NK-92 treated with Interleukin-12 subunit alpha and Interleukin-12 subunit beta, amount 100 ng/mL, for 24 hours (cell line): Measurements from ENCODE around the gene PTS.
"Not testable (repeated sequence)": the region's sequence is repeated elsewhere in the genome, so short reads cannot be mapped to it uniquely, and the experiment has no call there.

Source experiments
- DNase-seq: peaks from one replicate; lab custom pipeline; 2025; lab: John Stamatoyannopoulos, UW

Gene PTS

DNA sequence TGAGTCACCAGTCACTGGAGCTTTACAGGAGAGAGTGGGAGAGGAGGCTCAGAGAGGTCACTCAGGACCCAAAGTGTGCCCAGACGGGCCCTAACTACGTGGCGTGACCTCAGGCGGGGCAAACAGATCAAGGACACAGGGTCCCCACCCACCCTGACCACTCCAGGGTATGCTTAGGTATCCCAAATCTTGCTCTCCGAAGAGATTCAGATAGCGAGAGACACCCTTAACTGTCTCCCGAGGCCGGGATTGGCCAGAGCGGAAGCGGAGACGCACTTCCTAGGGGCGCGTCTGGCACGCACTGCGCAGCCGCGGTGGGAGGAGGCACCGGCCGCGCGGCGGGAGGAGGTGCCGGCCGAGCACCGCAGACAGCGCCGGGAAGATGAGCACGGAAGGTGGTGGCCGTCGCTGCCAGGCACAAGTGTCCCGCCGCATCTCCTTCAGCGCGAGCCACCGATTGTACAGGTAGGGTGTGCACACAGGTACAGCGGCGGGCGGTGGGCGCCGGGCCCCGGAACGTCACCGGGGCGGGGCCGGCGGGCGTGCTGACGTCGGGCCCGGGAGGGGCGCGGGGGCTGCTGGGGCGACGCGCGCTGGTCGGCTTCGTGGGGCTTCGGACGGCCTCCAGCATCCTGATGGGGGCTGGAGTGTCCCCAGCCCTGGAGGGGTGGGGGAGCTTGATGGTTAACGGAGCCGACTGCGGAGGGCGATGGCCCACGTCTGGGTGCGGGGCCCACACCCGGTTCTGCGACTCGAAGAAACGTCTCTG is at the start of gene PTS:
Gene PTS, plus strand, starts transcription at position 367 of the 769 bp plus-strand sequence. Its CDS starts 16 bp downstream, at position 383.
- peak; percentile 77 for DNase-seq

DNA sequence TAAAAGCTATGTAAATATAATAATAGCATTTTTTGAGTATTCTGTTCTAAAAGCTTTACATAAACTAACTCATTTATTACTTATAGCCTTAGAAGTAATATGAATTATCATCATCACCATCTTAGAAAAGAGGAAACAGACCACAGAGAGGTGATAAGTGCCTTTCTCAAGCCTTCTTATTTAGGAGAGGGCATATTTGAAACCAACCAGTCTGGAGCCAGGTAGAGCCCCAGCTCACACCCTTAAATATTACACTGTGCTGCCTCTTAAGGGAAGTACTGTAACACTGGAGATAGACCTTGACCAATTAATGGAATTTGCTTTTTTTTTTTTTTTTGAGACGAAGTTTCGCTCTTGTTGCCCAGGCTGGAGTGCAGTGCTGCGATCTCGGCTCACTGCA is 48.6 kb upstream of the PTS start:
- DNase-seq = no peak

DNA sequence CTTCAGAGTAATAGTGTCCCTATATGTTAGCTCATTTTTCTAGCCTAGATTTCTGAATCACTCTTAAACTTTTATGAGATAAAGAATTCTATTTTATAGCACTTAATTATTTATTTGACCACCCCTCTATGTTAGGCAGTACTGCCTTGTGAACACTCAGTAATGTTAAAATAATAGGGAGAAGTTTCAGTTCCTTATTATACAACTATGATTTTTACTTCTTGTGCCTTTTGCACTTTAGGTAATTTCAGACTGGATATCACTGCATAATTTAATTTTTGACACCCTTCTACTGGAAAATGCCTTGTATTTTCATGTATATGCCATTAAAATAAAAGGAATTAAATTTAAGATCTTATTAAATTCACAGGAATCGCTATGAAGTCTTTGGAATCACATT is 47.8 kb upstream of the PTS start:
- no peak for DNase-seq

DNA sequence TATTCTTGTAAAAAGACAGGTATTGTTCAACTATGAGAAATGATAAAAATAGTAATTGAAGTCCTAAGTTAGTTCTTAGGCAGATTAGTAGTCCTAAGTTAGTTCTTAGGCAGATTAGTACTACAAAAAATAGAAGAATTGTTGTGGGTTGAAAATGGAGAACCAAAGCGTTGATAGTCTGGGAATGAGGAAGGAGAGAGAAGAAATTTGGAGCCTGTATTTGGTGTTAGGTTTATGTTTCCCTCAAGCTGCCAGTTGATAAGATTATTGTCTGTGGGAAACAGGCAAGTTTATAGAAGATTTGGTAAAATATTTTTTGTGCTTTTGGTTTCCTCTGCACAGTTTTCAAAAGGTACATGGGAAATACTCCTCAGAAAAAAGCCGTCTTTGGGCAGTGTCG is 47.3 kb upstream of the PTS start:
- DNase-seq = no peak

DNA sequence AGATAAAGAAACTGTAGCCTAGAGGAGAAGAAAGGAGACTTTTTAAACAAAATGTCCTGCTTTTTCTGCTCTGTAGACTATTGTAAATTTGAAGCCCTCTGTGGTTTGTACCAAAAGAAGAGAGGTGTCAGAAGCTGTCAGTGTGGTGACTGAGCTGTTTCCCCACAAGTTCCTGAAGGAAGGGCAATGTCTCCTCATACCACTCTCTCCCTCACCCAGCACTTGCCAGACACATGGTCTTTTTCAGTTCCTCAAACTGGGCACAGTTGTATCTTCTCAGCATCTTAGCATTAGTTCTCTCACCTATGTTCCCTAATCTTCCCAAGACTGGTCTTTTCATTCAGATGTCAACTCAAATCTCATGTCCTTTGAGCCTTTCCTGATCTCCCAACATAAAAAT is 46.6 kb upstream of the PTS start:
- DNase-seq = peak; percentile 15

DNA sequence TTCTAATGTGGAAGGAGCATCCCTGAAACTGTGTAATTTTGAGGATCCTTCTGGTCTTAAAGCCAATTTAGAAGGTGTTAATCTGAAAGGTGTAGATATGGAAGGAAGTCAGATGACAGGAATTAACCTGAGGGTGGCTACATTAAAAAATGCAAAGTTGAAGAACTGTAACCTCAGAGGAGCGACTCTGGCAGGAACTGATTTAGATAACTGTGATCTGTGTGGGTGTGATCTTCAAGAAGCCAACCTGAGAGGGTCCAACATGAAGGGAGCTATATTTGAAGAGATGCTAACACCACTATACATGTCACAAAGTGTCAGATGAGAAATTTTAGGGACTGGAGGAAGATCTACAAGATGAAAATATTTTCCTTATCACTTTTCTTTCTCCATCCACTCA is 43.4 kb upstream of the PTS start:
- no peak for DNase-seq

DNA sequence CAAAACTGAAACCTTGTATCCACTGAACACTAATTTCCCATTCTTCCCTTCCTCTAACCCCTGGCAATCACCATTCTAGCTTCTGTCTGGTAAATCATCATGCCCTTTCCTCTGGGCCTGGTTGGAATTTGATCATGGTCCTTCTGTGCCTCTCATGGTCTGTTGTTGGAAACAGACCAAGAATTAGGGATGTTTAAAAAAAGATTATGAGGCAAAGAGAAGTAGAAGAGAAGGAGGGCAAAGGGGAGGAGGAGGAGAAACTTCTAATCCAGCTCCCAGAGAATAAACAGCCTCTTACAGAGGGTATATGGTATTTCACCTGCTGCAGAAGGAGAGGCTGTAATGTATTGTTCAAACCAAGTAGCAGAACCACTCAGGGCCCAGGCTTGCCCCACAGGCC is 40.3 kb upstream of the PTS start:
- no peak for DNase-seq

DNA sequence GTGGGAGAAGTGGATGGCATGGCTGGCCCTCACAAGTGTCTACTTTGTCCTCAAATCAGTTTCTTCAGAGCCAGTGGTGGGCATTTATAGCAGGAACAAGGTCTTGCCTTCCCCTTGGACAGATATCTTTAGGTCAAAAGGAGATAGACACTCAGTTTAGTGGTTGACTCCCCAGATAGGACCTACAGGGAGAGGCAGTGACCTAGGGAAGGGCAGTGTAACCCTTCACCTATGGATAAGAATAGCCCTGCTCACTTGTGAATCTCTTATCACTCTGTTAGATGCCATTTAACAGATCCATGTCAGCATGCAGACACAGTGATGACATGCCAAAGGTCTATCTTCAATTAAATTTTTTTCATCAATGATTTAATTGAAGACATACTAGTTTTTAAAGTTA is 39.9 kb upstream of the PTS start:
- no peak for DNase-seq

DNA sequence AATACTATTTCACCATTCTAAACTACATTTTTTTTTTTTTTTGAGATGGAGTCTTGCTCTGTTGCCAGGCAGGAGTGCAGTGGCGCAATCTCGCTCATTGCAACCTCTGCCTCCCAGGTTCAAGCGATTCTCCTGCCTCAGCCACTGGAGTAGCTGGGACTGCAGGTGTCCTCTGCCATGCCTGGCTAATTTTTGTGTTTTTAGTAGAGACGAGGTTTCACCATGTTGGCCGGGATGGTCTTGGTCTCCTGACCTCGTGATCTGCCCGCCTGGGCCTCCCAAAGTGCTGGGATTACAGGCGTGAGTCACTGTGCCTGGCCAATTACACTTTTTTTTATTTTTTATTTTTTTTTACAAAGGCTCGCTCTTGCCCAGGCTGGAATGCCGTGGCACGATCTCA is 31.1 kb upstream of the PTS start:
- not testable (repeated sequence) for DNase-seq

DNA sequence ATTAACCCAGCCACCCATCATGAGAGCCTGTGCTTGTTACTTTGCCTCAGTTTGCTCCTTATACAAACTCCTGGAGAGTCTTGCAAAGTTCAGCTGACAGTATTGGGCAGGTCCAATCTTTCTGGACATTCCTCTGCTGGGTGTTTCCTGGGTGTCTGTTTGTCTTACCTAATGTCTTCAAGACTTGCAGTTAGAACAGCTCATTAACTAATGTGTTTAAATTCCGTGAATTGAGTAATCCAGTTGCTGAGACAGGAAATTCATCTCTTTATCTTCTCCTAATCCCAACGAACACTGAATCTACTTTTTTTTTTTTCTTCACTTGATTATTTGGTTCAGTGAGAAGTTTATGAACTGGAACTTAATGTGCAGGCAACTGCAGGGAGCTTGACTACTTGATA is 30.3 kb upstream of the PTS start:
- DNase-seq = no peak

DNA sequence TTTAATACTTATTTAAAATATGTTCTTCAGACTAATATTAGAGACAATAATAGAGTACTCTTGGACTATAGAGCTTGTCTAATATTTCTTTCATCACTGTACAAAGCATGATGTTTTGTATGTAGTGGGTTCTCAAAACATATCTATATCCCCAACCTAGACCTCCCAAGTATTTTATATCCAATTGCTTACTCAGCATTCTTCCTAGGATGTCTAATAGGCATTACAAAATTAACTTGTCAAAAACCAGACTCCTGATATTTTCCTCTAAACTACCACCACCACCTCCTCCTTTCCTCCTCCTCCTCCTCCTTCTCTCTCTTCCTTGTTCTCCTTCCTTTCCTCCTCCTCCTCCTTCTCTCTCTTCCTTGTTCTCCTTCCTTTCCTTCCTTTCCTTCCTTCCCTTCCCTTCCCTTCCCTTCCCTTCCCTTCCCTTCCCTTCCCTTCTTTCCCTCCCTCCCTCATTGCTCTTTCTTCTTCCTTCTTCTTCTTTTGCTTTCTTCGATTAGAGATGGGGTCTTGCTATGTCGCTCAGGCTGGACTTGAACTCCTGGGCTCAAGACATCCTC is 29.6 kb upstream of the PTS start:
- DNase-seq = no peak

DNA sequence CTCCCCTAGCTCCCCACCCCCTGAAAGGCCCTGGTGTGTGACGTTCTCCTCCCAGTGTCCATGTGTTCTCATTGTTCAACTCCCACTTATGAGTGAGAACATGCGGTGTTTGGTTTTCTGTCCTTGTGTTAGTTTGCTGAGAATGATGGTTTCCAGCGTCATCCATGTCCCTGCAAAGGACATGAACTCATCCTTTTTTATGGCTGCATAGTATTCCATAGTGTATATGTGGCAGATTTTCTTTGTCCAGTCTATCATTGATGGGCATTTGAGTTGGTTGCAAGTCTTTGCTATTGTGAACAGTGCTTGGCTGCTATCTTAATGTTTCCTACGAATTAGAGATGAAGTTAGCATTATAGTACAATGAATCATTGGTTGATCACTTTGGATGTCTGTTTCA is 27.1 kb upstream of the PTS start:
- not testable (repeated sequence) for DNase-seq

DNA sequence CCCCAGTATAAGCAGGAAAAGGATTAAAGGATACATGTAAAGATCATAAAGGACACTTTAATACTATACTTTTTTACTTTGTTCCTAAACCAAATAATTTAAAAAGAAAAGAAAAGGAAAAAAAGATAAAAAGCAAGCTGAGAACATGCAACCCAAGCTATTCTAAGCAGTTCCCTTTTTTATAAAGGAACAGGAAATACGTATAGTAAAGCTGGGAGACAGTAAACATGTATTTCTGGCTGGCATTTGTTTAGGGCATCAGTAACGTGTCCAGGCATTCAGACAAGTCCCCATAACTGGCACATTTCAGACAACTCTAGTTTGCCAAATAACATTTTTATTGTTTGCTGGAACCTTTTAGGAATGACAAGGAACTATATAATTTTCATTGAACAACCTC is 26.0 kb upstream of the PTS start:
- no peak for DNase-seq

DNA sequence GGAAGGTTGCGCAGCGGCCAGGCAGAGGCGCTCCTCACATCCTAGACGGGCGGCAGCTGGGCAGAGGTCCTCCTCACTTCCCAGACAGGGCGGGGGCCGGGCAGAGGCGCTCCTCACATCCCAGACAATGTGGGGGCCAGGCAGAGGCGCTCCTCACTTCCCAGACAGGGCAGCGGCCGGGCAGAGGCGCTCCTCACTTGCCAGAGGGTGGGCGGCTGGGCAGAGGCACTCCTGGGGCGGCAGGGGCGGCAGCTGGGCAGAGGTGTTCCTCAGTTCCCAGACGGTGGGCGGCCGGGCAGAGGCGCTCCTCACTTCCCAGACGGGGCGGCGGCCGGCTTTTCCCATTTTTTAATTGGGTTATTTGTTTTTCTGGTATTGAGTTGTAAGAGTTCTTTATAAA is 20.2 kb upstream of the PTS start:
- no peak for DNase-seq

DNA sequence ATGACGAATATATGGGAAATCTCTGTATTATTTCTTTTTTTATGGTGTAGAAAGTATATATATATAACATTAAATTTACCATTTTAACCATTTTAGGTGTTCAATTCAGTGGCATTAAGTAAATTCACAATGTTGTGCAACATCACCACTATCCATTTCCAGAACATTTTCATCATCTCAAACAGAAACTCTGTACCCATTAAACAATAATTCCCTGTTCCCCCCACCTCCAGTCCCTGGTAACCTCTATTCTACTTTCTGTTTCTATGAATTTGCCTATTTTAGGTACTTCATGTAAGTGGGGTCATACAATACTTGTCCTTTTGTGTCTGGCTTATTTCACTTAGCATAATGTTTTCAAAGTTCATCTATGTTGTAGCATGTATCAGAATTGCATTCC is 15.3 kb upstream of the PTS start:
- DNase-seq = no peak

DNA sequence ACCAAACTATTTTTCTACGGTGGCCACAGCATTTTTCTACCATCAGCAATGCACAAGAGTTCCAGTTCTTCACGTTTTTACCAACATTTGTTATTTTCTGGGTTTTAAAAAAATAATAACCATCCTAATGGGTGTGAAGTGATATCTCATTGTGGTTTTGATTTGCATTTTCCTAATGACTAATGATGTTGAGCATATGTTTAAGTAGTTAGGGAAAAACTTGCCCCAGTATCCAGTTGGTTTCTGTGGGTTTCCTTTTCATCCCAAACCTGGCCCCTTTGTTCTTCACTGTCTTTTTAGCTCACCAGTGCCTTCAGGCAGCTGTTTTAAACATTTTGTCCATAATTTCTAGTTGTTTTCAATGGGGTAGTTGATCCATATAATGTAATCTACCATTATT is 14.7 kb upstream of the PTS start:
- DNase-seq = no peak

DNA sequence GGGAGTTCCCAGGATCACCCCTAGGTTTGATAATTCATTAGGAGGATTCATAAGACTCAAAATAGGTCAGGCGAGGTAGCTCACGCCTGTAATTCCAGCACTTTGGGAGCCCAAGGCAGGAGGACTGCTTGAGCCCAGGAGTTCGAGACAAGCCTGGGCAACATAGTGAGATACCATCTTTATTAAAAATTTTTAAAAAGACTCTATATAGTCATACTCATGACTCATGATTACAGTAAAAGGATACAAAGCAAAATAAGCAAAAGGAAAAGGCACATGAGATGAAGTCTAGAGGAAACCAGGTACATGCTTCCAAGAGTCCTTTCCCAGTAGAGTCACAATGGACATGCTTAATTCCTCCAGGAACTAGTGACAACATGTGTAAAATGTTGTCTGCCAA is 13.9 kb upstream of the PTS start:
- no peak for DNase-seq

DNA sequence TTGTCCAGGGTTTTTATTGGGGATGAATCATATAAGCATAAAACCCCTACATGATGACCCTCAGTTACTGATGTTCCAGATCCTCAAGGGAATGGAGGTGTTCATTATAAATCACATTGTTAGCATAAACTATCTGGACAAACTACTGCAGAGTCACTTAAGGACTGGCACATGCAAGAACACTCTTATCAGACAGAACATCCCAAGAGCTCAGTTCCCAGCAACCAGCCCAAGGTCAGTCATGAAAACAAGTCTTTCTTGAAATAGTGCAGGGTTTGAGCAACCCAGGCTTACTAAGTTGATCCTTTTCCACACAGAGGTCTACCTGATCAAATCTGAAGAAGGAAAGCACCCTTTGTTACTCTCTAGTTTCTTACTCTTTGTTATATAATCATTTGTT is 13.5 kb upstream of the PTS start:
- DNase-seq = no peak

DNA sequence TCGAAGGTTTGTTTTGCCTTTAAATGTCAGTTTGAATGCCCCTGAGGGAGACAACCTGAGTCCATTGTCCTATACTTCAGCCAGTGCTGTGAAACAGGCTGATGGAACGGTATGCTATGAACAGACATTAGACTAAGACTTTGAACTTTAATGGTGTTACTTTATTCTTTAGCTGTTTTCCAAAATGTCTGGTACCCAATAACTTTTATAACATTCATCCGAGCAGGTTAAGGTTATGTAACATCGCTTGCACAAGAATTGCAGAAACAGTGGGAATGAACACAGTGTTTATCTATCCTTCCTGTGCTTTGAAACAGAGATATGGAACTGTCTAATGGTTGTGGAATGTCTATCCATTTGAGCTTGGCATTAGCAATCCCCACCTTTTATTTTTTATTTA is 12.5 kb upstream of the PTS start:
- DNase-seq = no peak

DNA sequence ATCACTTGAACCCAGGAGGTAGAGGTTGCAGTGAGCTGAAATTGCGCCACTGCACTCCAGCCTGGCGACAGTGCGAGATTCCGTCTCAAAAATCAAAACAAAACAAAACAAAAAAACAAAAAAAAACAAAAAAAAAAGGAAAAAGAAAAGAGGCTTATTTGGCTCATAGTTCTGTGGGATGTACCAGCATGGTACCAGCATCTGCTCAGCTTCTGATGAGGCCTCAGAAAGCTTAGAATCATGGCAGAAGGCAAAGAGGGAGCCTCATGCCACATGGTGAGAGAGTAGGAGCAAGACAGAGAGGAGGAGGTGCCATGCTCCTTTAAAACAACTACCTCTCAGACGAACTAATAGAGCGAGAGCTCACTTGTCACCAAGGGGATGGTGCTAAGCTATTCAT is 10.6 kb upstream of the PTS start:
- DNase-seq = no peak

DNA sequence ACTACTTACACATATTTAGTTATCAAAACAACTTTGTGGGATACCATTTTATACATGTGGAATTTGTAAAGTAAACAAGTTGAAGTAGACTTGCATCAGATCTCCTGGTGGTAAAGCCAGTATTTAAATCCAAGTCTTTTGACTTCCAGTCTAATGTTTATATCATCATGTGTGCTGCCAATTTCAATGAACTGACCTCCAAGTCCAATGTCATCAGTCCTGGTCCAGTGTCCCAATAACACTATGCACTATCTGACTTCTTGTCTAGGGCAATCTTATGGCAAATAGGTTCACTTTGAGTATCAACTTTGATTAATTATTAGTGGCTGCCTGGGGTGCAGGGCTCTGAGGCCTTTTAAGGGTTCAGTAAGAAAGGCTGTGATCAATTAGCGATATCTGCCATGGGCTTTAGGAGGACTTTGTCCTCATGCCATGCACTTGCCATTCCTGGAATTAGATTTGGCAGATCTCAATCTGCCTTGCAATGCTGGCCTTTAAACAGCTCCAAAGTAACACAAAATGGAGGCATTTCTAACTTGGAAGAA is 9.6 kb upstream of the PTS start:
- no peak for DNase-seq

DNA sequence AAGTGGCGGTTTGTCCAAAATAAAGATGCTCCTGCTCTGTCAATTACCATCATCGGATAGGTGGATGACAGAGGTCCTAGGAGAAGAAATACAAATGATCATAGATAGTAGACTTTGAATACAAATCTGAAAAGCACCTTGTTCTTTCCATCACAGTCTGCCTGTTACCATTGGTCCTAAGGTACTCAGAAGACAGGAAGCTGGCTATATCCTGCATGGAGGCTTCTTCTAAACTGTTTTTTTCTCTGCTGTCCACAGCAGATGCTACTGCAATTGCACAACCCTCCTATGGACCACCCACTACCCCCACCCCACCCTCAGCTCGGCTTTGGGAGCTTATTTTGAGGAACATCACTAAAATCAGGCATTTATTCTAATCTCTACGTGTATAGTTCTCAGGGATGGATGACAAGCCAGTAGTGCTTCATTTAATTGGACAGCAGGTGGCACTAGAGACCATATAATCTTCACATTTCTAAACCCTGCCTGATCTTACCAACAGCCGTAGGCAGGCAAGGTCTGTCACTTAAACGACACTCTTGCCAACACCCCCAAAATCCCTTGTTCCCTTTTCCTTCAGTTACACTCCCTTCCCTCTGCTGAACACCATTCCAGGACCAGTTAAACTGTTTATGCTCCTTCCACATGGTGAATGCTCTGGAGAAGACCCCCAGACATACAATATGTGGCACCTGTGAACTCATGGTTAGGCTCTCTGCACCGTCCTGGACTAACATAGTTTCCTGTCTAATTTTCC is 6.6 kb upstream of the PTS start:
- DNase-seq = no peak

DNA sequence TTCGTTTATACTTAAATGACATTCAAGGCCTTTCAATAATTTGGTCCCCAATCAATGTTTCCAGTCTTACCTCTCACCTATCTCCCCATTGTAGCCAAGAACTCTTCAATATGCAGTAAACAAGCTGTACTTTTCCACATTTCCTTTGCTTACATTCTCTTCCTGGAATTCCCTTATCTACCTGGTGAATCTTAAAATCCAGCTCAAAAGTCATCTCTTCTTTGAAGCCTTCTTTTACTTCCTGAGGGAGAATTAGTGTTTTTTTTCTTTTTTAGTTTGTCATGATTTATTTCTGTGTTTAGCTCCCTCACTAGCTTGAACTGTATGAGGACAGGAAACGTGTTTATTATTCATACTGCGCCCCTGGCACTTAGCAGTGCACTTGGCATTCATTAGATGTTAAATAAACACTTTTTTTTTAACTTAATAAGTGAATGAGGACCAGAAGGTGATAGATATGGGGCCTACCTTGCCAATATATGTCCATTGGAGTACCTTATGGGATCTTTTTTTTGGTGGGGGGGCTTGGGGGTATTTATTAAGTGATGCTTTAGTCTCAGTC is 4.9 kb upstream of the PTS start:
- no peak for DNase-seq
